Endothelial cell (in vitro differentiated cells): ENCODE data around the gene PFDN2. TPM values are rescaled to one million over a fixed set of nuclear protein-coding genes. Genes with fewer than 3 reads are reported as not detected.
"Not testable (repeated sequence)": the region's sequence is repeated elsewhere in the genome, so short reads cannot be mapped to it uniquely, and the experiment has no call there.

Experiments
- DNase-seq: peaks from one replicate; pipeline ENCODE4 v3.0.0; 2021; ENCODE audit warnings: low spot score
- H3K27ac Mint-ChIP-seq: one replicate; pipeline ENCODE4 v1.8.0; 2021; ENCODE audit warnings: mixed read lengths, inconsistent platforms; ENCODE audit not compliant: unreplicated experiment
- H3K27me3 Mint-ChIP-seq: one replicate; pipeline ENCODE4 v1.8.0; 2021; ENCODE audit warnings: mild to moderate bottlenecking, moderate library complexity, mixed read lengths, inconsistent platforms; ENCODE audit not compliant: unreplicated experiment
- H3K36me3 Mint-ChIP-seq: one replicate; pipeline ENCODE4 v1.8.0; 2021; ENCODE audit warnings: mild to moderate bottlenecking, low read depth, mixed read lengths, inconsistent platforms; ENCODE audit not compliant: unreplicated experiment
- H3K4me1 Mint-ChIP-seq: one replicate; pipeline ENCODE4 v1.8.0; 2021; ENCODE audit warnings: mild to moderate bottlenecking, mixed read lengths, inconsistent platforms; ENCODE audit not compliant: unreplicated experiment
- H3K4me3 Mint-ChIP-seq: one replicate; pipeline ENCODE4 v1.8.0; 2021; ENCODE audit warnings: mild to moderate bottlenecking, mixed read lengths, inconsistent platforms; ENCODE audit not compliant: unreplicated experiment
- H3K9me3 Mint-ChIP-seq: one replicate; pipeline ENCODE4 v1.8.0; 2021; ENCODE audit warnings: mixed read lengths, inconsistent platforms; ENCODE audit not compliant: unreplicated experiment
- total RNA-seq: library from RNA; stranded (reverse); fragmentation: NEBNext Ultra II Directional; extraction: Animal tissue kit (Norgen Biotek cat#: 25700); gene quantifications from one replicate; pipeline ENCODE4 v1.2.1, GENCODE V29; 2021; ENCODE audit not compliant: unreplicated experiment
- TF ChIP-seq, protein P1 (sequence below): fragments of 200-600 bp; sonication (generic); IDR thresholded peaks from one replicate; pipeline ENCODE4 v1.5.0; 2021; ENCODE audit warnings: antibody characterized with exemption; ENCODE audit not compliant: unreplicated experiment

The PFDN2 gene
- total RNA-seq, 1 donor from 2014 or later = 73.8 TPM

DNA sequence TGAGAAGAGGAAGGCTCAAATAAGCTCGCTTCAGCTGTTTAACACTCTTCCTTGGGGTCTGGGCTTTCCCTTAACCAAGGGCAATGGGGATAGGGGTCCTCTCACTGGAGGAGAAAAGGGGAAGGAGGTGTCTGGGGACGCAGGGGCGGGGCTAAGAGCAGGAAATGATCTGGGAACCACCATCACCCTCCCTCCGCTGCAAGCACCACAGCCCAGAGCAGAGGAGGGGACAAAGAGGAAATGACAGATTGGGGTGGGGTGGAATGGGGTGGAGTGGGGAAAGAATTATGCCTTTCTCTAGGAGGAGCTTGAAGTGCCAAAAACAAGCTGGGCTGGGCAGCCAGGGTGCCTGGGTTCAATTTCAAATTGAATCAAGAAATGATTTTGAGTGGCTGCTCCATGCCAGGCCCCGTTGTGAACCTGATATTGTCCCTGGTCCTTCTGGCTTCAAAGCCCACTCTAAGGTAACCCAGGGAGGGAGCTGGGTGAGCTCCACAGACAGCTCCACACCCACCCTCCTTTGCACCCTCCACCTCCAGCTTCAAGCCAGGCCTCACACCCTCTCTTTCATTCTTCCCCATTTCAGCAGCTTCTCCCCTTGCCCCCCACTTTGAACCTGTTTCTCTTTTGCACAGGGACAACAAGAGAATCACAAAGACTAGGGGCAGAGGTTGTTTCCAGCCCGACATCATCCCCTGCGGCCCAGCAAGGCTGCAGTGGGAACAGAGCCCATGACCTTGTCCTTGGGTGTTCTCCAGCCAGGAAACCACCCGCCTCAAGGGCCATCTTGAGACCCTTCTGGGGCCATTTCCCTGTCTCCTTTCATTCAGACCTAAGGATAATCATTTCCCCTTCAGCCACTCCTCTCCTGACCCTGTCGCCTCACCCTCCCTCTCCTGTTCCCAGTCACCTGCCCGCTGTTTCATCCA is 49.3 kb downstream of the PFDN2 start:
- TF ChIP-seq, protein P1, sequence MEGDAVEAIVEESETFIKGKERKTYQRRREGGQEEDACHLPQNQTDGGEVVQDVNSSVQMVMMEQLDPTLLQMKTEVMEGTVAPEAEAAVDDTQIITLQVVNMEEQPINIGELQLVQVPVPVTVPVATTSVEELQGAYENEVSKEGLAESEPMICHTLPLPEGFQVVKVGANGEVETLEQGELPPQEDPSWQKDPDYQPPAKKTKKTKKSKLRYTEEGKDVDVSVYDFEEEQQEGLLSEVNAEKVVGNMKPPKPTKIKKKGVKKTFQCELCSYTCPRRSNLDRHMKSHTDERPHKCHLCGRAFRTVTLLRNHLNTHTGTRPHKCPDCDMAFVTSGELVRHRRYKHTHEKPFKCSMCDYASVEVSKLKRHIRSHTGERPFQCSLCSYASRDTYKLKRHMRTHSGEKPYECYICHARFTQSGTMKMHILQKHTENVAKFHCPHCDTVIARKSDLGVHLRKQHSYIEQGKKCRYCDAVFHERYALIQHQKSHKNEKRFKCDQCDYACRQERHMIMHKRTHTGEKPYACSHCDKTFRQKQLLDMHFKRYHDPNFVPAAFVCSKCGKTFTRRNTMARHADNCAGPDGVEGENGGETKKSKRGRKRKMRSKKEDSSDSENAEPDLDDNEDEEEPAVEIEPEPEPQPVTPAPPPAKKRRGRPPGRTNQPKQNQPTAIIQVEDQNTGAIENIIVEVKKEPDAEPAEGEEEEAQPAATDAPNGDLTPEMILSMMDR = no peak
- Mint-ChIP-seq H3K27ac (no peak overlapping the region), H3K4me3 (no peak overlapping the region), H3K36me3 (no peaks in the 10 kb centered on the region), H3K4me1 (peaks cover 19% of the 10 kb centered on the region), H3K27me3 (peaks cover 12% of the 10 kb centered on the region), H3K9me3 (no peaks in the 10 kb centered on the region)
- DNase-seq = no peak

DNA sequence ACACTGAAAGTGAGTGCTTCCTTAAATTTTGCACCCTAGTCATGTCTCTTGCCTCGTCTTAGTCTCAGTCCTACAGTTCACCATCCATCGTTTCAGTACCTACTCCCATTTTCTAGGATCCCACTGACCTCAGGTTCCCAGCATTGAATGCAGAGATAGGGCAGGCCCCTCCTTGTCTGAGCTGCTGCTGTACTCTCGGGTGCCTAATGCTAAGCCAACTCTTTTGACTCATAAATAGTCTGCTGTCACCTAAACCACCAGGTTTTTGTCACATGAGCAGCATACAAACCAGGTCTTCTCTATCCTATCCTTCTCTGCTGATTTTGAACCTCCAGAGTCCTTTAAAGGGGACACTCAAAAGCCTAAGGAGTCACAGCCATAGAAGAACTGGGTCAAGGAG is 51.1 kb downstream of the PFDN2 start:
- no peak overlapping the region for H3K27ac Mint-ChIP-seq
- H3K4me1 Mint-ChIP-seq = peaks cover 19% of the 10 kb centered on the region
- peaks cover 10% of the 10 kb centered on the region for H3K27me3 Mint-ChIP-seq
- no peak for DNase-seq
- TF ChIP-seq, protein P1 = no peak
- H3K36me3 Mint-ChIP-seq = no peaks in the 10 kb centered on the region
- H3K9me3 Mint-ChIP-seq = no peaks in the 10 kb centered on the region
- no peak overlapping the region for H3K4me3 Mint-ChIP-seq

DNA sequence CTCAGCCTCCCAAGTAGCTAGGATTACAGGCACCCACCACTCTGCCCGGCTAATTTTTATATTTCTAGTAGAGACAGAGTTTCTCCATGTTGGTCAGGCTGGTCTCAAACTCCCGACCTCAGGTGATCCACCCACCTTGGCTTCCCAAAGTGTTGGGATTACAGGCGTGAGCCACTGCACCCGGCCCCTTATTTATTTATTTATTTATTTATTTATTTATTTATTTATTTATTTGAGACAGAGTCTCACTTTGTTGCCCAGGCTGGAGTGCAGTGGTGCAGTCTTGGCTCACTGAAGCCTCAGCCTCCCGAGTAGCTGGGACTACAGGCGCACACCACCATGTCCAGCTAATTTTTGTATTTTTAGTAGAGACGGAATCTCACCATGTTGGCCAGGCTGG is 52.2 kb downstream of the PFDN2 start:
- peaks cover 10% of the 10 kb centered on the region for H3K27me3 Mint-ChIP-seq
- H3K36me3 Mint-ChIP-seq, H3K4me3 Mint-ChIP-seq, H3K27ac Mint-ChIP-seq, H3K9me3 Mint-ChIP-seq, DNase-seq: not testable (repeated sequence)
- peaks cover 19% of the 10 kb centered on the region for H3K4me1 Mint-ChIP-seq

DNA sequence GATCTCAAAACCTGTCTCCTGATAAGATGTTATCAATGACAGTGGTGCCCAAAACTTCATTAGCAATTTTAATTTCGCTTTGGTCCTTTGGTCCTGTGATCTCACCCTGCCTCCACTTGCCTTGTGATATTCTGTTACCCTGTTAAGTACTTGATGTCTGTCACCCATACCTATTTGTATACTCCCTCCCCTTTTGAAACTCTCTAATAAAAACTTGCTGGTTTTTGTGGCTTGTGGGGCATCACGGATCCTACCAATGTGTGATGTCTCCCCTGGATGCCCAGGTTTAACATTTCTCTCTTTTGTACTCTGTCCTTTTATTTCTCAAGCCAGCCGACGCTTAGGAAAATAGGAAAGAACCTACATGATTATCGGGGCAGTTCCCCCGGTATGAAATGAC is 53.9 kb downstream of the PFDN2 start:
- H3K27me3 Mint-ChIP-seq = peaks cover 11% of the 10 kb centered on the region
- not testable (repeated sequence) for H3K36me3 Mint-ChIP-seq, H3K4me3 Mint-ChIP-seq, H3K27ac Mint-ChIP-seq, H3K9me3 Mint-ChIP-seq, DNase-seq
- peaks cover 15% of the 10 kb centered on the region for H3K4me1 Mint-ChIP-seq

DNA sequence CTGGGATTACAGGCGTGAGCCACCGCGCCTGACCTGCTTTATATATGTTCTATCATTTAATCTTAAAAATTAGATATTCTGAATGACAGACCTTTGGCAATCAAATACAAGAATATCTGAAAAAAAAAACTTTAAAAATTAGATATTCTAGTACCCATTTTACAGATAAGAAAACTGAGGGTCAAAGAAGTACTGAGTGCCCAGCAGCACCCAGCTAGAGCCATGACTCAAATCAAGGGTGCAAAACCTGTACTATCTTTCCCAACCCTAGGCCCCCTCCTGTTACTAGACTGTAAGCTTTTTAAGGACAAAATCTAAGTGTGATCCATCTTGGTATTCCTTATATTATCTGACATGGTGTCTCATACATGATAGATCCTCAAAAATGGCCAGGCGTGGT is 56.4 kb downstream of the PFDN2 start:
- H3K27me3 Mint-ChIP-seq = peaks cover 8% of the 10 kb centered on the region
- H3K9me3 Mint-ChIP-seq = no peaks in the 10 kb centered on the region
- no peak overlapping the region for H3K4me3 Mint-ChIP-seq
- TF ChIP-seq, protein P1 = no peak
- peaks cover 3% of the 10 kb centered on the region for H3K4me1 Mint-ChIP-seq
- no peak overlapping the region for H3K27ac Mint-ChIP-seq
- no peak for DNase-seq
- no peaks in the 10 kb centered on the region for H3K36me3 Mint-ChIP-seq

DNA sequence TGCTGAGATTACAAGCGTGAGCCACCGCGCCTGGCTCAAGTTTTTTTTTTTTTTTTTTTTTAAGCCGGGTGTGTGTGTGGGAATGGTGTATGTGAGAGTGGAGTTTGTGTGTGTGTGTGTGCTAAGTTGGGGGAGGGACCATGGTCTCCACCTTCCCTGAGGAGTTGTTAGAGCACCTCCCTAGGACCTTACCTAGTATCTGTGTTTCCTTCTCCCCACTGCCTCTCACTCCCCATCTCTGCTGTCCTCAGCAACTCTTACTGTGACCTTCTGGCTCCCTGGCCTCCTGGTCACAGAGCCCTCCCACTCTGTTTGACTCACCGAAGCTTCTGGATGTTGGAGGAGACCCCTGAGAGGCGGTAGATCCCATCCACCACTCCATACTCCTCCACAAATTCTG is 58.5 kb downstream of the PFDN2 start:
- no peak for DNase-seq
- Mint-ChIP-seq H3K36me3 (no peaks in the 10 kb centered on the region), H3K4me1 (peaks cover 3% of the 10 kb centered on the region), H3K27me3 (peaks cover 3% of the 10 kb centered on the region), H3K27ac (no peak overlapping the region), H3K4me3 (no peak overlapping the region), H3K9me3 (no peaks in the 10 kb centered on the region)
- TF ChIP-seq, protein P1 = no peak
